K562 treated with DMSO at 1 percent for 4 hours (cell line): ENCODE data around the gene CATSPERB. TPM values are rescaled to one million over a fixed set of nuclear protein-coding genes. Genes with fewer than 3 reads are reported as not detected.

Source experiments
- total RNA-seq: library from RNA; unstranded; fragments of 300-600 nt; gene quantifications from 2 replicates; pipeline ENCODE4 v1.2.3, GENCODE V29; 2022; ENCODE audit not compliant: insufficient read depth

CATSPERB gene
- total RNA-seq, result 0.56 and 0.57 TPM in 2 replicates

DNA sequence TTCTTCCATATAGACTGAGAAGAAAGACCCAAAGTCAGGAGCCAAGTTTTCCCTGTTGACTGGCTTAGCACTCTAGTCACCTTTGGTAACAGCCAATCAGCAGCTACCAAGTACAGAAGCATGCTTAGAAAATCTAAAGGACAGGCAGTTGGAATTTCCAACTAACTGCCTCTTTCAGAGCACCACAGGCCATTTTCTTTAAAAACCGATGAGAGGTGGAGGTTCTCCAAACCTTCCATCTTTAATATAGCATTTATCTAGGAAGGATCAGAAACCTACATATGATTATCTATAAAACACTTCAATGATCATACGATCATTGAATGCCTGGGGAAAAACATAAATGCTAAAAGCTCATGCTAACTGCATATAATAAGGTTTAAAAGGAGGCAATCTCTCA is at the start of gene CATSPERB:
TSS of gene CATSPERB (minus strand) at position 101 of the 400 bp plus-strand sequence. CDS start 2,607 bp downstream, outside the sequence.

Other genes with a start within 250 kb of the CATSPERB start
- gene PPP4R3A, start 221.8 kb downstream of the CATSPERB start, total RNA-seq, result 24.7 and 29.8 TPM in 2 replicates
- gene TC2N, start 135.4 kb upstream of the CATSPERB start, total RNA-seq, result 2.4 and 2.9 TPM in 2 replicates
- not detected in 2 replicates for gene FBLN5, start 215.6 kb upstream of the CATSPERB start, total RNA-seq